Natural killer cell (primary cell): ENCODE data around the gene KCNT1. TPM values are rescaled to one million over a fixed set of nuclear protein-coding genes. Genes with fewer than 3 reads are reported as not detected.

ENCODE experiments used
- ATAC-seq, 3 donors: fragments of 150-1000 bp in 2 of 3; fragments of 200-7000 bp in 1 of 3; cut with Tn5 transposase; 1 replicate in 1 of 3; 2 replicates in 2 of 3; pipeline ENCODE4 v1.10.0; 2021; ENCODE audit warnings: mild to moderate bottlenecking in 2 of 3, moderate library complexity in 2 of 3
- DNase-seq, 2 donors: peaks; one replicate each; pipeline versions ENCODE4 v3.0.0 to v3.0.0-alpha.2; 2013 to 2021; ENCODE audit warnings: mixed read lengths in 1 of 2
- H3K27ac ChIP-seq: one replicate; pipeline ENCODE4 v1.5.1; 2013; ENCODE audit warnings: mild to moderate bottlenecking, low read length
- H3K27me3 ChIP-seq: one replicate; pipeline ENCODE4 v1.6.1; 2013; ENCODE audit warnings: low read length; ENCODE audit not compliant: control insufficient read depth, insufficient read depth
- H3K36me3 ChIP-seq: one replicate; pipeline ENCODE4 v1.6.1; 2013; ENCODE audit warnings: low read length; ENCODE audit not compliant: control insufficient read depth, insufficient read depth
- H3K4me1 ChIP-seq: one replicate; pipeline ENCODE4 v1.6.1; 2013; ENCODE audit warnings: low read length; ENCODE audit not compliant: control insufficient read depth, insufficient read depth
- H3K4me3 ChIP-seq: one replicate; pipeline ENCODE4 v1.5.1; 2013; ENCODE audit warnings: low read length
- H3K9me3 ChIP-seq: one replicate; pipeline ENCODE4 v1.6.1; 2013; ENCODE audit warnings: low read length; ENCODE audit not compliant: control insufficient read depth, insufficient read depth
- H3K27ac Mint-ChIP-seq, 2 donors: one replicate each; pipeline ENCODE4 v1.8.0; 2022; ENCODE audit warnings: mild to moderate bottlenecking in 2 of 2, mixed read lengths in 2 of 2, moderate library complexity in 1 of 2
- H3K27me3 Mint-ChIP-seq, 2 donors: one replicate each; pipeline ENCODE4 v1.8.0; 2022; ENCODE audit warnings: low read depth in 2 of 2, mixed read lengths in 2 of 2
- H3K36me3 Mint-ChIP-seq: one replicate; pipeline ENCODE4 v1.8.0; 2022; ENCODE audit warnings: mixed read lengths
- H3K4me1 Mint-ChIP-seq, 2 donors: one replicate each; pipeline ENCODE4 v1.8.0; 2022; ENCODE audit warnings: mixed read lengths in 2 of 2
- H3K4me3 Mint-ChIP-seq: one replicate; pipeline ENCODE4 v1.8.0; 2022; ENCODE audit warnings: mild to moderate bottlenecking, moderate library complexity, mixed read lengths
- H3K9me3 Mint-ChIP-seq, 2 donors: one replicate each; pipeline ENCODE4 v1.8.0; 2022; ENCODE audit warnings: mixed read lengths in 2 of 2
- WGBS: methylation state at CpG from one replicate; pipeline ENCODE4 v1.1.7; 2013; ENCODE audit warnings: missing lambda C conversion rate; ENCODE audit not compliant: insufficient coverage; 5-methylcytosine and 5-hydroxymethylcytosine counted together
- intact Hi-C: fragments of 100-400 bp; cut with micrococcal nuclease; formaldehyde crosslinking; loops from one replicate; pipeline ENCODE4 v1.14.2; 2022
- total RNA-seq, 4 donors: library from RNA; stranded (reverse); fragments of 120-200 nt in 1 of 4; gene quantifications; one replicate each; pipeline versions ENCODE4 v1.2.3 to v1.2.4, GENCODE V29; 2013 to 2022
- TF ChIP-seq, protein P1 (sequence below): fragments of 200-600 bp; IDR thresholded peaks from one replicate; pipeline ENCODE4 v1.8.0; 2022; ENCODE audit warnings: antibody characterized with exemption

The KCNT1 gene
- total RNA-seq, 3 donors from 2014 or later (not counting 1 experiment from before 2014, with no cell fraction given): 0.52 to 1.2 (median 0.88) TPM

DNA sequence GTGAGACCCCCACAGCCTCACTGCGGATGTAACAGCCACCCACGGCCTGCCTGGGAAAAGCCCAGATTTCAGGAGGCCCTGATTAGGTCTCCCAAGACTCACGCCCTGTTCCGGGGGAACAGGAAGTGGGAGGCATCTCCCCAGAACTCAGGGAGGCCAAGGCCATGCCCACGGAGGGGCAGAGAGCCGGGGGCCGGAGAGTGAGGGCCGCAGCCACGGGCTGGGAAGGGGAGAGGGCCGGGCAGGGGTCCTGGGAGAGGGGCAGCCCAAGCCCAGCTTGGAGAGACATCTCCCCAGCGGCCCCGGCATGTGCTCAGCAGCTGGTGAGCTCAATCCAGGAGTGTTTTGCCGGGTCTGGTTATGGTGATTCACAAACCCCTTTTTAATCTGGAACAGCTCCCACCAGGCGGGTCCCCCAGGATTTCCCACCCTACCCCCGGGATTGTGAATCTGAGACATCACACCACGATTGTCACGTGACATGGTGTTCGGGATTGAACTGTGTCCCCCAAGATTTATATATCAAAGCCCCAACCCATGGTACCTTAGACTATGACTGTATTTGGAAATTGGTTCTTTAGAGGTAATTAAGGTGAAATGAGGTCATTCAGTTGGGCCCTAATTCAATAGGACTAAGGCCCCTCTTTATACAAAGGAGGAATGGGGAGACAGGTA lies 26.6 kb downstream of the KCNT1 start:
- H3K4me1 Mint-ChIP-seq: peaks cover 0 to 4% of the 10 kb centered on the region in 2 donors
- no peaks in the 10 kb centered on the region for H3K27me3 ChIP-seq
- peaks cover 0 to 6% of the 10 kb centered on the region in 2 donors for H3K9me3 Mint-ChIP-seq
- DNase-seq (no peak), ATAC-seq (no peak)
- H3K36me3 Mint-ChIP-seq: no peaks in the 10 kb centered on the region
- H3K27ac ChIP-seq: no peak overlapping the region
- TF ChIP-seq, protein P1, sequence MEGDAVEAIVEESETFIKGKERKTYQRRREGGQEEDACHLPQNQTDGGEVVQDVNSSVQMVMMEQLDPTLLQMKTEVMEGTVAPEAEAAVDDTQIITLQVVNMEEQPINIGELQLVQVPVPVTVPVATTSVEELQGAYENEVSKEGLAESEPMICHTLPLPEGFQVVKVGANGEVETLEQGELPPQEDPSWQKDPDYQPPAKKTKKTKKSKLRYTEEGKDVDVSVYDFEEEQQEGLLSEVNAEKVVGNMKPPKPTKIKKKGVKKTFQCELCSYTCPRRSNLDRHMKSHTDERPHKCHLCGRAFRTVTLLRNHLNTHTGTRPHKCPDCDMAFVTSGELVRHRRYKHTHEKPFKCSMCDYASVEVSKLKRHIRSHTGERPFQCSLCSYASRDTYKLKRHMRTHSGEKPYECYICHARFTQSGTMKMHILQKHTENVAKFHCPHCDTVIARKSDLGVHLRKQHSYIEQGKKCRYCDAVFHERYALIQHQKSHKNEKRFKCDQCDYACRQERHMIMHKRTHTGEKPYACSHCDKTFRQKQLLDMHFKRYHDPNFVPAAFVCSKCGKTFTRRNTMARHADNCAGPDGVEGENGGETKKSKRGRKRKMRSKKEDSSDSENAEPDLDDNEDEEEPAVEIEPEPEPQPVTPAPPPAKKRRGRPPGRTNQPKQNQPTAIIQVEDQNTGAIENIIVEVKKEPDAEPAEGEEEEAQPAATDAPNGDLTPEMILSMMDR: no peak
- H3K36me3 ChIP-seq: no peaks in the 10 kb centered on the region
- 62% methylated on average over 18 of the region's 18 CpGs for WGBS
- H3K4me3 Mint-ChIP-seq: no peak overlapping the region
- no peaks in the 10 kb centered on the region for H3K9me3 ChIP-seq
- no peak overlapping the region for H3K27ac Mint-ChIP-seq
- H3K4me1 ChIP-seq: no peaks in the 10 kb centered on the region
- peaks cover 6 to 11% of the 10 kb centered on the region in 2 donors for H3K27me3 Mint-ChIP-seq
- no peak overlapping the region for H3K4me3 ChIP-seq
- intact Hi-C loops: no loop called here

DNA sequence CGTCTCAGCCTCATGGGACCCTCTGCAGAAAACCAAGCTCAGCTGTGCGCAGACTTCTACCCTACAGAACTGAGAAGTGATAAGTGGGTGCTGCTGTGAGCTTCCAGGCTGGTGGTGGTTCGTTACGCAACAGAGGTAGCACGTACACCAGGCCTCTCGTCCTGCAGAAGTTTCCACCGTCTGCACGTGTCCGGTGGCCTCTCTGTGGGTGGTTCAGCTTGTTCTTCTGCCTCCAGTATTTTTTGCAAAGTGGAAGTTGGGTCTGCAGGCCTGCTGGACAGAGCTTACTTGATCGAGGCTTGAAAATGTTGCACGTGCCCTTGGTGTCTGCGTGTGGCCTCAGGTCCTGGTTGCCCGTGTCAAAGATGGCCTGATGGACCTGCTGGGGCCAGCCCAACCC lies 27.5 kb downstream of the KCNT1 start:
- Histone ChIP-seq H3K36me3 (no peaks in the 10 kb centered on the region), H3K27me3 (no peaks in the 10 kb centered on the region), H3K27ac (no peak overlapping the region), H3K9me3 (no peaks in the 10 kb centered on the region), H3K4me3 (no peak overlapping the region), H3K4me1 (no peaks in the 10 kb centered on the region)
- TF ChIP-seq, protein P1: no peak
- Mint-ChIP-seq H3K9me3 (peaks cover 0 to 6% of the 10 kb centered on the region in 2 donors), H3K36me3 (no peaks in the 10 kb centered on the region), H3K27ac (no peak overlapping the region), H3K27me3 (peaks cover 6 to 11% of the 10 kb centered on the region in 2 donors), H3K4me3 (no peak overlapping the region), H3K4me1 (peaks cover 0 to 4% of the 10 kb centered on the region in 2 donors)
- WGBS: 80% methylated on average over 13 of the region's 13 CpGs
- no peak for ATAC-seq
- intact Hi-C loops: no loop called here
- no peak for DNase-seq

DNA sequence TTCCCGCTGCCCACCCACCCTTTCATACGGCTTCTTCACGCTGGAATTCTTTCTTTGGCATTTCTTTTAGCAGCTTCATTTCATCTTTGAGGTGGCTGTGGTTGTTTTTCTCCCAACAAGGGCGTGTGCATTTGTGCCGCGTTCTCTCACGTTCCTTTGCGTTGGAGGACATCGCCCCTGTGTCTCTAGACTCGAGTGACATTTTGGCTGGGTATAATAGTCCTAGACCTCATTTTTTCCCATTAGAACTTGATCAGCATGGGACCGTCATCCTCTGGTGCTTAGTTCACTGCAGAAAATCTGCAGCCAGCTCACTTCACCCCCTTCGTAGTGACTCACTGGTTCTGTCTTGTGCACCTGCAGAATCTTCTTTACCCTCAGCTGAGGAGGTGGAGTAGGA lies 29.5 kb downstream of the KCNT1 start:
- TF ChIP-seq, protein P1: no peak

More for the DNA sequence above, 29.5 kb downstream of the KCNT1 start:
- DNase-seq (no peak), ATAC-seq (no peak)
- intact Hi-C loops: no loop called here
- Histone ChIP-seq H3K27ac (no peak overlapping the region), H3K4me1 (no peaks in the 10 kb centered on the region), H3K36me3 (no peaks in the 10 kb centered on the region), H3K9me3 (no peaks in the 10 kb centered on the region), H3K4me3 (no peak overlapping the region), H3K27me3 (no peaks in the 10 kb centered on the region)
- peaks cover 6 to 11% of the 10 kb centered on the region in 2 donors for H3K27me3 Mint-ChIP-seq
- no peak overlapping the region for H3K27ac Mint-ChIP-seq
- H3K4me3 Mint-ChIP-seq: no peak overlapping the region
- peaks cover 0 to 6% of the 10 kb centered on the region in 2 donors for H3K9me3 Mint-ChIP-seq
- WGBS: 96% methylated on average over 12 of the region's 12 CpGs
- peaks cover 0 to 4% of the 10 kb centered on the region in 2 donors for H3K4me1 Mint-ChIP-seq
- no peaks in the 10 kb centered on the region for H3K36me3 Mint-ChIP-seq
